Measurements from ENCODE around the gene SEC61B.

SEC61B gene

GRCh38 chr9:99211746-99212145, 10.3 kb upstream of the SEC61B start:
- H2BK15ac ChIP-seq (ENCODE audit: low read depth, poor library complexity, severe bottlenecking) = no peak overlapping the region
- H3K4me1 ChIP-seq (ENCODE audit: control insufficient read depth, insufficient read depth, low read depth, low read length) = peaks cover 2% of the 10 kb centered on the region
- no peak for DNase-seq
- no peaks in the 10 kb centered on the region for H3K9me3 ChIP-seq (ENCODE audit: control insufficient read depth, low read length)
- H3K23ac ChIP-seq (ENCODE audit: low read length in 2 of 2) = no peak overlapping the region
- H4K8ac ChIP-seq (ENCODE audit: low read length) = no peak overlapping the region
- H2BK12ac ChIP-seq (ENCODE audit: low read length in 2 of 2) = no peak overlapping the region
- no peak overlapping the region for H3K27ac ChIP-seq (ENCODE audit: low read length, poor library complexity, severe bottlenecking)
- no peak overlapping the region for H2BK120ac ChIP-seq (ENCODE audit: low read depth, low read length)
- H3K4me2 ChIP-seq (ENCODE audit: low read length, poor library complexity, severe bottlenecking) = no peak overlapping the region
- H3K14ac ChIP-seq (ENCODE audit: low read length in 2 of 2) = no peak overlapping the region
- WGBS = 92% methylated on average over 1 of the region's 1 CpG
- H3K4me3 ChIP-seq (ENCODE audit: insufficient read depth in 1 of 2, low read depth in 1 of 2, low read length in 2 of 2) = no peak overlapping the region
- H3K27me3 ChIP-seq (ENCODE audit: control insufficient read depth in 1 of 2, insufficient read depth in 1 of 2, low read length in 2 of 2) = no peaks in the 10 kb centered on the region
- H4K91ac ChIP-seq (ENCODE audit: low read length) = peak overlapping the region; percentile 27
- no peak overlapping the region for H3K4ac ChIP-seq (ENCODE audit: low read depth in 1 of 2, low read length in 2 of 2)
- no peak overlapping the region for H2AK5ac ChIP-seq (ENCODE audit: low read length, severe bottlenecking)
- H3K18ac ChIP-seq (ENCODE audit: low read depth in 1 of 2, low read length in 2 of 2) = no peak overlapping the region
- H2AFZ ChIP-seq (ENCODE audit: low read depth, low read length) = no peak overlapping the region
- H3K9ac ChIP-seq (ENCODE audit: low read length) = no peak overlapping the region
- peaks cover 28% of the 10 kb centered on the region for H3K79me1 ChIP-seq (replicated peaks; ENCODE audit: low read length, poor library complexity, severe bottlenecking)
- peaks cover 13 to 22% of the 10 kb centered on the region in 2 experiments for H3K36me3 ChIP-seq (ENCODE audit: control insufficient read depth in 1 of 2, insufficient read depth in 2 of 2, low read depth in 1 of 2, low read length in 2 of 2)
- no peak overlapping the region for H2BK5ac ChIP-seq (ENCODE audit: low read depth, low read length, poor library complexity, severe bottlenecking)

DNA sequence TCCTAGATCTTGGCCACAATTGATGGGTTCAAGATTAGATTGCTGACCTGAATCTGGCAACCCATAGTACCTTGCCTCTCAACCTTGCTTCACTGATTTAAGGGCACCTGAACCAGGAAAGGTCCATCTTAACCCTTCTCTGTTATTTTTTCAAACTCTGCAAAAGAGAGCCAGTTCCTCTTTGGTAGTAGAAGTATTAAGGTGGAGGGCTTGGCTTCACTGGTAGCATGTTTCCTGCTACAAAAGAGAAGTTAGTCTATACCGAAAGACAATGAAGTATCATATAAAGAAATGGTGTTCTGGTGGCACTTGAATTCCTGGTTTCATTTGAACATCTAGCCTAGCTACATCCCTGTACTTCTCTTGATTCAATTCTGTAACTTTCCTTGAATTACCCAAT, 8.9 kb upstream of the SEC61B start:
- no peak for DNase-seq
- no peak overlapping the region for H3K18ac ChIP-seq (ENCODE audit: low read depth in 1 of 2, low read length in 2 of 2)
- no peak overlapping the region for H2BK15ac ChIP-seq (ENCODE audit: low read depth, poor library complexity, severe bottlenecking)
- no peak overlapping the region for H3K4ac ChIP-seq (ENCODE audit: low read depth in 1 of 2, low read length in 2 of 2)
- H3K4me2 ChIP-seq (ENCODE audit: low read length, poor library complexity, severe bottlenecking) = no peak overlapping the region
- H2AFZ ChIP-seq (ENCODE audit: low read depth, low read length) = no peak overlapping the region
- H2BK12ac ChIP-seq (ENCODE audit: low read length in 2 of 2) = no peak overlapping the region
- no peak overlapping the region for H2AK5ac ChIP-seq (ENCODE audit: low read length, severe bottlenecking)
- H3K4me1 ChIP-seq (ENCODE audit: control insufficient read depth, insufficient read depth, low read depth, low read length) = peaks cover 2% of the 10 kb centered on the region
- H3K27ac ChIP-seq (ENCODE audit: low read length, poor library complexity, severe bottlenecking) = no peak overlapping the region
- H3K36me3 ChIP-seq (ENCODE audit: control insufficient read depth in 1 of 2, insufficient read depth in 2 of 2, low read depth in 1 of 2, low read length in 2 of 2) = peaks cover 17 to 36% of the 10 kb centered on the region in 2 experiments
- no peak overlapping the region for H3K23ac ChIP-seq (ENCODE audit: low read length in 2 of 2)
- no peak overlapping the region for H3K9ac ChIP-seq (ENCODE audit: low read length)
- no peaks in the 10 kb centered on the region for H3K9me3 ChIP-seq (ENCODE audit: control insufficient read depth, low read length)
- no peaks in the 10 kb centered on the region for H3K27me3 ChIP-seq (ENCODE audit: control insufficient read depth in 1 of 2, insufficient read depth in 1 of 2, low read length in 2 of 2)
- no peak overlapping the region for H2BK120ac ChIP-seq (ENCODE audit: low read depth, low read length)
- no peak overlapping the region for H4K8ac ChIP-seq (ENCODE audit: low read length)
- H2BK5ac ChIP-seq (ENCODE audit: low read depth, low read length, poor library complexity, severe bottlenecking) = no peak overlapping the region
- H3K79me1 ChIP-seq (replicated peaks; ENCODE audit: low read length, poor library complexity, severe bottlenecking) = peaks cover 34% of the 10 kb centered on the region
- no CpG with 5 or more reads among the region's 1 CpG for WGBS
- no peak overlapping the region for H3K14ac ChIP-seq (ENCODE audit: low read length in 2 of 2)
- H3K4me3 ChIP-seq (ENCODE audit: insufficient read depth in 1 of 2, low read depth in 1 of 2, low read length in 2 of 2) = no peak overlapping the region
- no peak overlapping the region for H4K91ac ChIP-seq (ENCODE audit: low read length)

DNA sequence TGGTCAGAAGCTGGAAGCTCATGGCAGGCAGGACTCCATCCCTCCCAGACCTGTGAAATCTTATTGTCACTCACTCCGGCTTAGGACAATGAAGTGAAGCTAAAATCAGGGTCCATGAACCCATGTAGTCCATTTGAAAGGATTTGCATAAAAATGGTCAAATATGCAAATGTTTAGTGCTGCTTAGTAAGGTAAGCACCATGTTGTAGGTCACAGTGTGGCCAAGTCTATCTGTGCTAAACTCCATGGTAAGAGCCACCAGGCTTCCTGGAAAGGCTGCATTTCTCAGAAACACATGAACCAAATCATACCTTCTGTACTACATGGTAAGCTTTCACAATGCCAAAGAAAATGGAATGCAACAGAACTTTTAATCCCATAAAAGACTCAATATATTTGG, 6.0 kb upstream of the SEC61B start:
- no peak overlapping the region for H3K27ac ChIP-seq (ENCODE audit: low read length, poor library complexity, severe bottlenecking)
- no peak overlapping the region for H3K23ac ChIP-seq (ENCODE audit: low read length in 2 of 2)
- H3K18ac ChIP-seq (ENCODE audit: low read depth in 1 of 2, low read length in 2 of 2) = no peak overlapping the region
- peaks cover 37% of the 10 kb centered on the region for H3K79me1 ChIP-seq (replicated peaks; ENCODE audit: low read length, poor library complexity, severe bottlenecking)
- no peak overlapping the region for H3K4me2 ChIP-seq (ENCODE audit: low read length, poor library complexity, severe bottlenecking)
- no peaks in the 10 kb centered on the region for H3K9me3 ChIP-seq (ENCODE audit: control insufficient read depth, low read length)
- H3K27me3 ChIP-seq (ENCODE audit: control insufficient read depth in 1 of 2, insufficient read depth in 1 of 2, low read length in 2 of 2) = no peaks in the 10 kb centered on the region
- H2BK12ac ChIP-seq (ENCODE audit: low read length in 2 of 2) = no peak overlapping the region
- H2BK5ac ChIP-seq (ENCODE audit: low read depth, low read length, poor library complexity, severe bottlenecking) = no peak overlapping the region
- H3K36me3 ChIP-seq (ENCODE audit: control insufficient read depth in 1 of 2, insufficient read depth in 2 of 2, low read depth in 1 of 2, low read length in 2 of 2) = peaks cover 18 to 42% of the 10 kb centered on the region in 2 experiments
- no peak overlapping the region for H4K8ac ChIP-seq (ENCODE audit: low read length)
- no peak overlapping the region for H3K4me3 ChIP-seq (ENCODE audit: insufficient read depth in 1 of 2, low read depth in 1 of 2, low read length in 2 of 2)
- no peak overlapping the region for H2AK5ac ChIP-seq (ENCODE audit: low read length, severe bottlenecking)
- H4K91ac ChIP-seq (ENCODE audit: low read length) = no peak overlapping the region
- H2BK15ac ChIP-seq (ENCODE audit: low read depth, poor library complexity, severe bottlenecking) = no peak overlapping the region
- H3K9ac ChIP-seq (ENCODE audit: low read length) = no peak overlapping the region
- H2BK120ac ChIP-seq (ENCODE audit: low read depth, low read length) = no peak overlapping the region
- WGBS = 89% methylated on average over 1 of the region's 1 CpG
- no peak overlapping the region for H3K14ac ChIP-seq (ENCODE audit: low read length in 2 of 2)
- H3K4ac ChIP-seq (ENCODE audit: low read depth in 1 of 2, low read length in 2 of 2) = no peak overlapping the region
- peaks cover 5% of the 10 kb centered on the region for H3K4me1 ChIP-seq (ENCODE audit: control insufficient read depth, insufficient read depth, low read depth, low read length)
- H2AFZ ChIP-seq (ENCODE audit: low read depth, low read length) = no peak overlapping the region
- no peak for DNase-seq

GRCh38 chr9:99220011-99220410, 2.1 kb upstream of the SEC61B start:
- Histone ChIP-seq H3K4me2 (ENCODE audit: low read length, poor library complexity, severe bottlenecking) (no peak overlapping the region), H2BK5ac (ENCODE audit: low read depth, low read length, poor library complexity, severe bottlenecking) (no peak overlapping the region), H3K4me3 (ENCODE audit: insufficient read depth in 1 of 2, low read depth in 1 of 2, low read length in 2 of 2) (peak overlapping the region in 1 of 2 experiments; percentile 50), H4K8ac (ENCODE audit: low read length) (no peak overlapping the region), H2AFZ (ENCODE audit: low read depth, low read length) (no peak overlapping the region), H3K9me3 (ENCODE audit: control insufficient read depth, low read length) (no peaks in the 10 kb centered on the region), H3K4me1 (ENCODE audit: control insufficient read depth, insufficient read depth, low read depth, low read length) (peaks cover 4% of the 10 kb centered on the region), H3K36me3 (ENCODE audit: control insufficient read depth in 1 of 2, insufficient read depth in 2 of 2, low read depth in 1 of 2, low read length in 2 of 2) (peaks cover 5 to 50% of the 10 kb centered on the region in 2 experiments), H3K23ac (ENCODE audit: low read length in 2 of 2) (no peak overlapping the region), H4K91ac (ENCODE audit: low read length) (no peak overlapping the region), H2BK120ac (ENCODE audit: low read depth, low read length) (no peak overlapping the region), H2BK15ac (ENCODE audit: low read depth, poor library complexity, severe bottlenecking) (no peak overlapping the region), H2AK5ac (ENCODE audit: low read length, severe bottlenecking) (no peak overlapping the region), H3K27ac (ENCODE audit: low read length, poor library complexity, severe bottlenecking) (no peak overlapping the region), H3K9ac (ENCODE audit: low read length) (peak overlapping the region; percentile 4), H3K79me1 (replicated peaks; ENCODE audit: low read length, poor library complexity, severe bottlenecking) (peaks cover 16% of the 10 kb centered on the region), H2BK12ac (ENCODE audit: low read length in 2 of 2) (no peak overlapping the region), H3K18ac (ENCODE audit: low read depth in 1 of 2, low read length in 2 of 2) (no peak overlapping the region), H3K27me3 (ENCODE audit: control insufficient read depth in 1 of 2, insufficient read depth in 1 of 2, low read length in 2 of 2) (no peaks in the 10 kb centered on the region), H3K4ac (ENCODE audit: low read depth in 1 of 2, low read length in 2 of 2) (no peak overlapping the region), H3K14ac (ENCODE audit: low read length in 2 of 2) (no peak overlapping the region)
- WGBS = 98% methylated on average over 2 of the region's 4 CpGs
- DNase-seq = no peak

Data from mesenchymal stem cell (in vitro differentiated cells and primary cell).